ENCODE measurements around the gene TSC22D1.

Gene TSC22D1

GRCh38 chr13:44407891-44408290 is 168.2 kb downstream of the TSC22D1 start:
- TF ChIP-seq CTCF (conservative IDR thresholded peaks at IDR 0.05; ENCODE audit: low read length) (no peak), EZH2phosphoT487 (IDR thresholded peaks at IDR 0.05; ENCODE audit: borderline replicate concordance) (no peak)
- Histone ChIP-seq H3K4me2 (ENCODE audit: low read depth, low read length, poor library complexity, severe bottlenecking) (no peak overlapping the region), H3K9me2 (replicated peaks; ENCODE audit: low read depth, low read length) (no peaks in the 10 kb centered on the region), H4K20me1 (ENCODE audit: insufficient read depth, low read length, poor library complexity, severe bottlenecking) (no peaks in the 10 kb centered on the region), H3K79me2 (ENCODE audit: insufficient read depth, low read length) (no peaks in the 10 kb centered on the region), H3K27me3 (ENCODE audit: insufficient read depth, low read length, poor library complexity, severe bottlenecking) (no peaks in the 10 kb centered on the region), H3F3A (ENCODE audit: low read depth) (no peaks in the 10 kb centered on the region; the same call in 1 of the 2 replicates), H3K36me3 (ENCODE audit: insufficient read depth, low read length) (no peaks in the 10 kb centered on the region), H3K4me1 (ENCODE audit: insufficient read depth, low read length, poor library complexity, severe bottlenecking) (peaks cover 11% of the 10 kb centered on the region), H3K4me3 (ENCODE audit: low read length, poor library complexity, severe bottlenecking) (no peak overlapping the region), H3K9ac (ENCODE audit: low read depth, low read length, poor library complexity, severe bottlenecking) (no peak overlapping the region), H2AFZ (ENCODE audit: low read length) (no peak overlapping the region), H3K9me3 (ENCODE audit: insufficient read depth, low read depth, low read length) (no peaks in the 10 kb centered on the region)

- Histone ChIP-seq H3K4me1 (ENCODE audit: insufficient read depth, low read length, poor library complexity, severe bottlenecking) (peaks cover 6% of the 10 kb centered on the region), H3K79me2 (ENCODE audit: insufficient read depth, low read length) (no peaks in the 10 kb centered on the region), H3K9ac (ENCODE audit: low read depth, low read length, poor library complexity, severe bottlenecking) (no peak overlapping the region), H2AFZ (ENCODE audit: low read length) (no peak overlapping the region), H3K36me3 (ENCODE audit: insufficient read depth, low read length) (no peaks in the 10 kb centered on the region), H3K27me3 (ENCODE audit: insufficient read depth, low read length, poor library complexity, severe bottlenecking) (no peaks in the 10 kb centered on the region), H3K4me2 (ENCODE audit: low read depth, low read length, poor library complexity, severe bottlenecking) (no peak overlapping the region), H3K4me3 (ENCODE audit: low read length, poor library complexity, severe bottlenecking) (no peak overlapping the region), H3K9me3 (ENCODE audit: insufficient read depth, low read depth, low read length) (no peaks in the 10 kb centered on the region), H4K20me1 (ENCODE audit: insufficient read depth, low read length, poor library complexity, severe bottlenecking) (no peaks in the 10 kb centered on the region), H3F3A (ENCODE audit: low read depth) (no peaks in the 10 kb centered on the region), H3K9me2 (replicated peaks; ENCODE audit: low read depth, low read length) (no peaks in the 10 kb centered on the region)
- TF ChIP-seq EZH2phosphoT487 (IDR thresholded peaks at IDR 0.05; ENCODE audit: borderline replicate concordance) (no peak), CTCF (conservative IDR thresholded peaks at IDR 0.05; ENCODE audit: low read length) (no peak; the same call in 1 of the 2 replicates)
Measured at GRCh38 chr13:44407379-44407778, 168.8 kb downstream of the TSC22D1 start.

- no peaks in the 10 kb centered on the region for H3K27me3 ChIP-seq (ENCODE audit: insufficient read depth, low read length, poor library complexity, severe bottlenecking)
- H4K20me1 ChIP-seq (ENCODE audit: insufficient read depth, low read length, poor library complexity, severe bottlenecking), result no peaks in the 10 kb centered on the region
- no peak overlapping the region for H3K4me2 ChIP-seq (ENCODE audit: low read depth, low read length, poor library complexity, severe bottlenecking)
- H3K79me2 ChIP-seq (ENCODE audit: insufficient read depth, low read length), result no peaks in the 10 kb centered on the region
- no peak for TF ChIP-seq CTCF (conservative IDR thresholded peaks at IDR 0.05; ENCODE audit: low read length)
- no peak for TF ChIP-seq EZH2phosphoT487 (IDR thresholded peaks at IDR 0.05; ENCODE audit: borderline replicate concordance)
- H2AFZ ChIP-seq (ENCODE audit: low read length), result no peak overlapping the region
- no peaks in the 10 kb centered on the region for H3K9me3 ChIP-seq (ENCODE audit: insufficient read depth, low read depth, low read length)
- no peaks in the 10 kb centered on the region for H3K9me2 ChIP-seq (replicated peaks; ENCODE audit: low read depth, low read length)
- H3F3A ChIP-seq (ENCODE audit: low read depth), result no peaks in the 10 kb centered on the region
- no peak overlapping the region for H3K9ac ChIP-seq (ENCODE audit: low read depth, low read length, poor library complexity, severe bottlenecking)
- no peaks in the 10 kb centered on the region for H3K36me3 ChIP-seq (ENCODE audit: insufficient read depth, low read length)
- H3K4me3 ChIP-seq (ENCODE audit: low read length, poor library complexity, severe bottlenecking), result no peak overlapping the region
- no peaks in the 10 kb centered on the region for H3K4me1 ChIP-seq (ENCODE audit: insufficient read depth, low read length, poor library complexity, severe bottlenecking)
Measured at GRCh38 chr13:44406617-44407016, 169.5 kb downstream of the TSC22D1 start.
